GM13977 (cell line): ENCODE results near the gene KNG1.

ENCODE experiments used
- DNase-seq: peaks from one replicate; pipeline ENCODE4 v3.0.0; 2012; ENCODE audit warnings: low spot score
- in situ Hi-C: fragments of 300-500 bp; cut with MboI; formaldehyde crosslinking; loops from one replicate; pipeline ENCODE4 v1.12.0; 2022; ENCODE audit warnings: low sequenced_read_pairs, low pct_unique_long_range_greater_than_20kb, mixed read lengths, inconsistent platforms; ENCODE audit not compliant: unreplicated experiment
- TF ChIP-seq, protein P1 (sequence below): IDR thresholded peaks from 2 replicates; pipeline ENCODE4 v1.5.1; 2012; ENCODE audit warnings: mild to moderate bottlenecking, control low read depth; ENCODE audit not compliant: insufficient read depth; ENCODE audit errors: extremely low read depth, missing control alignments

The KNG1 gene

DNA sequence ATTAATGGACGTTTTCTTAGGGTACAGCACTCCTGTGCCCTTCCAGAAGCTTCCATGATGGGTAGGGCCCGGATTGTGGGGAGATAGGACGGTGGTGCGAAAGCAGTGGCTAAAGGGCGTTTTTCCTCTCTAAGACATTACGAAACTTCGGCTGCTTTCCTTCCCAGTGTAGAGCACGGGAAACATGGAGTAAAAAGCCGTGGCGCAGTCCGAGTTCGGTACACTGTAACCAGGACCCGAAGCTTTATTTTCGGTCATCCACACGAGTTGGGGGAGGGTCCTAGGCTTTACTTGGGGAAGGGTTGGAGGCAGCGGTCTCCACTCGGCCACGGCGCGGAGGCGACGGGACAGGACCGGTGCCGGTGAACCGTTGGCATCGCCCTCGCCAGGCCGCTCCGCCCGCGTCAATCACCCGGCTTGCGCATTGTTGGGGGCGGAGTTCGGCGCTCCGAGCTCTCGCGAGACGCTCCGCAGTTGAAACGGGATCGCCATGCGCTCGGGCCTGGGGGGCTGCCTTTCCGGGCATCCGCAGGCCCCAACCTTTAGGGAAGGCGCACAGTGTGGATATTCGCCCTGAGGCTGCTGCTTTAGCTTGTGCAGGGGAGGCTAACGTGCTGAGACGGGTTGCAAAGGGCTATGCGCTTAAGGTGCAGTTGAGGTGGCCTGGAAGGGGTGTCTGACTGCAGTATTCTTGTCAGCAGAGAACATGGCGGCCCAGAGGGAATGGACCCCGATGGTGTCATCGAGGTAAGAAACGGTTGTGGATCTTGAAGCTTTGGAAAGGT lies 66.8 kb downstream of the KNG1 start:
- peak; percentile 72 for DNase-seq
- TF ChIP-seq, protein P1, sequence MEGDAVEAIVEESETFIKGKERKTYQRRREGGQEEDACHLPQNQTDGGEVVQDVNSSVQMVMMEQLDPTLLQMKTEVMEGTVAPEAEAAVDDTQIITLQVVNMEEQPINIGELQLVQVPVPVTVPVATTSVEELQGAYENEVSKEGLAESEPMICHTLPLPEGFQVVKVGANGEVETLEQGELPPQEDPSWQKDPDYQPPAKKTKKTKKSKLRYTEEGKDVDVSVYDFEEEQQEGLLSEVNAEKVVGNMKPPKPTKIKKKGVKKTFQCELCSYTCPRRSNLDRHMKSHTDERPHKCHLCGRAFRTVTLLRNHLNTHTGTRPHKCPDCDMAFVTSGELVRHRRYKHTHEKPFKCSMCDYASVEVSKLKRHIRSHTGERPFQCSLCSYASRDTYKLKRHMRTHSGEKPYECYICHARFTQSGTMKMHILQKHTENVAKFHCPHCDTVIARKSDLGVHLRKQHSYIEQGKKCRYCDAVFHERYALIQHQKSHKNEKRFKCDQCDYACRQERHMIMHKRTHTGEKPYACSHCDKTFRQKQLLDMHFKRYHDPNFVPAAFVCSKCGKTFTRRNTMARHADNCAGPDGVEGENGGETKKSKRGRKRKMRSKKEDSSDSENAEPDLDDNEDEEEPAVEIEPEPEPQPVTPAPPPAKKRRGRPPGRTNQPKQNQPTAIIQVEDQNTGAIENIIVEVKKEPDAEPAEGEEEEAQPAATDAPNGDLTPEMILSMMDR: no peak
- in situ Hi-C loops: no loop called here

DNA sequence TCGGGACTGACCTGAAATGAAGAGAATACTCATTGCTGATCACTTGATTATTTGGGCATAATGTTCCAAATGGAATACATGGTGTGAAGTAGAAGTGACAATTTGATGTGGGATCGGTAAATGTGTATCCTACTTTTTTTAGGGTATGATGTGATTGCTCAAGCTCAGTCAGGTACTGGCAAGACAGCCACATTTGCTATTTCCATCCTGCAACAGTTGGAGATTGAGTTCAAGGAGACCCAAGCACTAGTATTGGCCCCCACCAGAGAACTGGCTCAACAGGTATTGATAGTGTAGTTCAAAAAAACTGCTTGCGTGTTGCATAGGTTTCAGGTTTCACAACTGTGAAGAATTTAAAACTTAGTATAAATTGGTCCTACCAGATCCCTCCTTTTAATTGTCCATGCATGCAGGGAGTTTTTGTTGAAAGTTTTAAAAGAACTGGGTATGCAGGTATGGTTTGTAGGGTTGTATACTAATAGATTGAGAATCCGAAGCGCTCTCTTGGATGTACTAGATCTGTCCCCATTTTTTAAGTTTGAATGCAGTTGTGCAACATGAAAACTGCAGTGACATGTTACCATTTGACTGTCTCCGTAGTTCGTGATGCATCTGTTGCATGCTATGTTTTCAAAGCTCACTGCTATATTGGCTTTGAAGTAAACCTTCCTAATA lies 67.8 kb downstream of the KNG1 start:
- no peak for DNase-seq
- in situ Hi-C loops: no loop called here
- TF ChIP-seq, protein P1: no peak

DNA sequence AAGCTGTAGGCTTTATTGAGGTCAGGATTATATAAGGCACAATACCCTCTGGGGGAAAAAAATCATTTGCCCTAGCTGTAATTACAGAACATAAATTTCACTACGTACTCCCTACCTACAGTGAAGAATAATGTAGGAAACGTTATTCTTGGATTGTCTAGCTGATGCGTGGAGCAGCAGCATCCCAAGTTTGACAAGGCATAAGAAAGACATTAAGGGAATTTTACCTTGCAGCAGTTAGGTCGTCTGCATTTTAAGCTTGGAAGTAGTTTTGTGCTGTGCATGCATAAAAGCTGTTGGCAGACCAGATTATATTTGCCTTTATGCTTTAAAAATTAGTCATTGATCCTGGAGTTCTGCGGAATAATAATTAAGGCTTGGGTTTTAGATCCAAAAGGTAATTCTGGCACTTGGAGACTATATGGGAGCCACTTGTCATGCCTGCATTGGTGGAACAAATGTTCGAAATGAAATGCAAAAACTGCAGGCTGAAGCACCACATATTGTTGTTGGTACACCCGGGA lies 68.4 kb downstream of the KNG1 start:
- in situ Hi-C loops: no loop called here
- no peak for DNase-seq
- TF ChIP-seq, protein P1: no peak

DNA sequence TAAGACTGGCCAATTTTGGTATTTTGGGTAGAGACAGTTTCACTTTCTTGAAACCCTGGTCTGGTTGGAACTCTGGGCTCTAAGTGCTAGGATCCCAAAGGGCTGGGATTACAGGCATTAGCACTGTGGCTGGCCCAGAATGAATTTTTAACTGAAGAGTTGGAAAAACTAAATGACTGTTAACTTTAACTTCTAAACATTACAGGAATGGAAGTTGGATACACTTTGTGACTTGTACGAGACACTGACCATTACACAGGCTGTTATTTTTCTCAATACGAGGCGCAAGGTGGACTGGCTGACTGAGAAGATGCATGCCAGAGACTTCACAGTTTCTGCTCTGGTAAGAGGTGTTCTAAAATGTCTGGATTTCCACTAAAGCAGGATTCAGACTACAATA lies 69.8 kb downstream of the KNG1 start:
- TF ChIP-seq, protein P1: no peak
- in situ Hi-C loops: no loop called here
- no peak for DNase-seq

DNA sequence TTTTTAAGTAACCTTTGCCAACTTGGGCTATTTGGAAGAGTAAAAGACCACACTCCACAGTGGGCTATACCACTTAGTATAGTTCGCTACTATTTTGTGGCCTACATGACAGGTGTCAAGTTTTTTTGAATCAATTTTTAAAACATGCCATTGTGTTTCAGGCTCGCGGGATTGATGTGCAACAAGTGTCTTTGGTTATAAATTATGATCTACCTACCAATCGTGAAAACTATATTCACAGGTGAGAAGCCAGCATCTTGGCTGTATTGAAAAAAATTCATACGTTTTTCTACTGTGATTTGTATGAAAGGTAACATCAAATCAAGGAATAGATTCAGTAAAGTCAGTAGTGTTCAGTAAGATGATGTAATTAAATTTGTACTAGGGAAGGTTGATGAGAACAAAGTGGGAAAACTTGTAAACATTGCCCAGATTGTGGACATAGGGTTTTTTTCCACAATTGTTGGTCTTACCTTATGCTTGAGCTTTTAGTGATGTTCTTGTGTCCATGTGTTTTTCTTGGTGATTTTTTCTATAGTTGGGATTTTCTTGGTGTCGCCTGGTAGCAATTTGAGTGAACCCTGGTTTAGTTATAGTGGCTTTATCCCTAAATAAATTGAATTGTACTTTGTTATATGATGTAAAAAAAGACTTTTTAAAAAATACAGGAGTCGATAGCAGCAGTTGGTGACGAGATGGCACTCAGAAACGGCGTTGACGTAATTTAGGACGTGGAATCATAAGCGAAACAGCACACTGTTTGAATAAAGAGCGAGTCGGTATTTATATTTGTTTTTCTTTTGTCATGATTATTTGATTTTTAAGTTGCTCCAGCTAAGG lies 70.7 kb downstream of the KNG1 start:
- TF ChIP-seq, protein P1: no peak

More for the DNA sequence above, 70.7 kb downstream of the KNG1 start:
- no peak for DNase-seq
- in situ Hi-C loops: no loop called here
